ENCODE measurements around the gene P2RY4. TPM values are rescaled to one million over a fixed set of nuclear protein-coding genes. Genes with fewer than 3 reads are reported as not detected.
"Not testable (repeated sequence)": the region's sequence is repeated elsewhere in the genome, so short reads cannot be mapped to it uniquely, and the experiment has no call there.

The P2RY4 gene
- total RNA-seq, 1 donor from 2014 or later: not detected

- CTCF ChIA-PET: no interaction called here
- no peak for DNase-seq
- Mint-ChIP-seq H3K9me3 (no peaks in the 10 kb centered on the region), H3K27ac (no peak overlapping the region), H3K4me1 (no peaks in the 10 kb centered on the region), H3K4me3 (no peak overlapping the region), H3K36me3 (ENCODE audit: low read depth) (no peaks in the 10 kb centered on the region), H3K27me3 (no peaks in the 10 kb centered on the region)
- ATAC-seq (ENCODE audit: low read depth): no peak
- no peak for TF ChIP-seq CTCF (IDR thresholded peaks at IDR 0.05)
- POLR2A ChIA-PET: no interaction called here
- intact Hi-C loops (cut with micrococcal nuclease): no loop called here
These were observed 33.3 kb downstream of the P2RY4 start for GRCh38 chrX:70226687-70227086.

GRCh38 chrX:70226048-70226447 lies 34.0 kb downstream of the P2RY4 start:
- DNase-seq (no peak), ATAC-seq (ENCODE audit: low read depth) (no peak)
- H3K27me3 Mint-ChIP-seq: no peaks in the 10 kb centered on the region
- no peaks in the 10 kb centered on the region for H3K4me1 Mint-ChIP-seq
- POLR2A ChIA-PET: no interaction called here
- H3K36me3 Mint-ChIP-seq (ENCODE audit: low read depth): no peaks in the 10 kb centered on the region
- intact Hi-C loops (cut with micrococcal nuclease): no loop called here
- CTCF ChIA-PET: no interaction called here
- H3K27ac Mint-ChIP-seq: no peak overlapping the region
- no peaks in the 10 kb centered on the region for H3K9me3 Mint-ChIP-seq
- no peak for TF ChIP-seq CTCF (IDR thresholded peaks at IDR 0.05)
- no peak overlapping the region for H3K4me3 Mint-ChIP-seq

GRCh38 chrX:70219938-70220764 lies 39.9 kb downstream of the P2RY4 start:
- Mint-ChIP-seq H3K4me1 (no peaks in the 10 kb centered on the region), H3K9me3 (no peaks in the 10 kb centered on the region), H3K36me3 (ENCODE audit: low read depth) (no peaks in the 10 kb centered on the region), H3K4me3 (no peak overlapping the region), H3K27me3 (no peaks in the 10 kb centered on the region), H3K27ac (no peak overlapping the region)
- no peak for DNase-seq
- no peak for ATAC-seq (ENCODE audit: low read depth)
- intact Hi-C loops (cut with micrococcal nuclease): no loop called here
- ChIA-PET POLR2A (no interaction called here), CTCF (no interaction called here)
- no peak for TF ChIP-seq CTCF (IDR thresholded peaks at IDR 0.05)

- DNase-seq; POLR2A ChIA-PET; H3K36me3 Mint-ChIP-seq (ENCODE audit: low read depth); H3K4me1 Mint-ChIP-seq; H3K9me3 Mint-ChIP-seq; CTCF ChIA-PET; ATAC-seq (ENCODE audit: low read depth); intact Hi-C loops (cut with micrococcal nuclease); H3K27me3 Mint-ChIP-seq; H3K4me3 Mint-ChIP-seq; H3K27ac Mint-ChIP-seq: not testable (repeated sequence)
These were observed 50.4 kb downstream of the P2RY4 start for GRCh38 chrX:70209570-70209969.

- Mint-ChIP-seq H3K36me3 (ENCODE audit: low read depth) (no peaks in the 10 kb centered on the region), H3K27ac (no peak overlapping the region), H3K4me3 (no peak overlapping the region), H3K4me1 (no peaks in the 10 kb centered on the region), H3K27me3 (no peaks in the 10 kb centered on the region), H3K9me3 (no peaks in the 10 kb centered on the region)
- POLR2A ChIA-PET: no interaction called here
- CTCF ChIA-PET: no interaction called here
- DNase-seq: no peak
- no peak for ATAC-seq (ENCODE audit: low read depth)
- no peak for TF ChIP-seq CTCF (IDR thresholded peaks at IDR 0.05)
- intact Hi-C loops (cut with micrococcal nuclease): no loop called here
These were observed 51.5 kb downstream of the P2RY4 start for GRCh38 chrX:70208479-70208878.

Other genes starting within 250 kb of the P2RY4 start
- gene AWAT2, start 210.3 kb downstream of the P2RY4 start, total RNA-seq: not detected in 2 replicates
- gene OTUD6A, start 197.7 kb downstream of the P2RY4 start, total RNA-seq: not detected in 2 replicates
- 51.6 and 52.7 TPM in 2 replicates for gene IGBP1, start 126.8 kb downstream of the P2RY4 start, total RNA-seq
- gene DGAT2L6, start 82.7 kb downstream of the P2RY4 start, total RNA-seq: not detected in 2 replicates
- not detected in 2 replicates for gene AWAT1, start 25.5 kb downstream of the P2RY4 start, total RNA-seq
- not detected in 2 replicates for gene ARR3, start 8.1 kb upstream of the P2RY4 start, total RNA-seq
- gene RAB41, start 22.0 kb upstream of the P2RY4 start, total RNA-seq: not detected in 2 replicates
- 17.1 and 18.5 TPM in 2 replicates for gene PDZD11, start 29.7 kb upstream of the P2RY4 start, total RNA-seq
- 0.49 TPM in 2 replicates for gene KIF4A, start 29.9 kb upstream of the P2RY4 start, total RNA-seq
- not detected in 2 replicates for gene GDPD2, start 163.1 kb upstream of the P2RY4 start, total RNA-seq
- gene DLG3, start 184.6 kb upstream of the P2RY4 start, total RNA-seq: 2.4 and 3.5 TPM in 2 replicates